Loucy (cell line): ENCODE results near the gene TREML2.

Source experiments
- H2AFZ ChIP-seq: fragments of 200-600 bp; sonication (generic); 2 replicates; pipeline ENCODE4 v1.6.0; 2016; ENCODE audit warnings: antibody characterized with exemption, mild to moderate bottlenecking, low read length, moderate library complexity
- H3F3A ChIP-seq: fragments of 200-600 bp; 2 replicates; pipeline ENCODE4 v1.6.0; 2016; ENCODE audit warnings: antibody characterized with exemption, low read depth, mild to moderate bottlenecking
- H3K27me3 ChIP-seq: fragments of 200-600 bp; sonication (generic); 2 replicates; pipeline ENCODE4 v1.6.1; 2014; ENCODE audit warnings: low read length, mild to moderate bottlenecking; ENCODE audit not compliant: insufficient read depth, poor library complexity, severe bottlenecking
- H3K36me3 ChIP-seq: fragments of 200-600 bp; sonication (generic); 2 replicates; pipeline ENCODE4 v1.6.1; 2016; ENCODE audit warnings: low read length; ENCODE audit not compliant: insufficient read depth
- H3K4me1 ChIP-seq: fragments of 200-600 bp; sonication (generic); 2 replicates; pipeline ENCODE4 v1.5.1; 2014; ENCODE audit warnings: low read length, mild to moderate bottlenecking; ENCODE audit not compliant: insufficient read depth, poor library complexity, severe bottlenecking
- H3K4me2 ChIP-seq: fragments of 200-600 bp; sonication (generic); 2 replicates; pipeline ENCODE4 v1.6.0; 2014; ENCODE audit warnings: antibody characterized with exemption, low read length, low read depth, mild to moderate bottlenecking; ENCODE audit not compliant: poor library complexity, severe bottlenecking
- H3K4me3 ChIP-seq: fragments of 200-600 bp; sonication (generic); 2 replicates; pipeline ENCODE4 v1.5.1; 2014; ENCODE audit warnings: low read length, mild to moderate bottlenecking, mixed read lengths; ENCODE audit not compliant: poor library complexity, severe bottlenecking
- H3K79me2 ChIP-seq: fragments of 200-600 bp; sonication (generic); 2 replicates; pipeline ENCODE4 v1.6.1; 2014; ENCODE audit warnings: low read length; ENCODE audit not compliant: insufficient read depth
- H3K9ac ChIP-seq: fragments of 200-600 bp; sonication (generic); 2 replicates; pipeline ENCODE4 v1.6.0; 2014; ENCODE audit warnings: mild to moderate bottlenecking, low read depth, low read length, moderate library complexity; ENCODE audit not compliant: poor library complexity, severe bottlenecking
- H3K9me2 ChIP-seq: fragments of 200-600 bp; sonication (generic); replicated peaks from 2 replicates; pipeline ENCODE4 v1.6.1; 2016; ENCODE audit warnings: low read depth, low read length, mixed read lengths
- H3K9me3 ChIP-seq: fragments of 200-600 bp; sonication (generic); 2 replicates; pipeline ENCODE4 v1.6.1; 2014; ENCODE audit warnings: mild to moderate bottlenecking, antibody characterized with exemption, low read length, low read depth; ENCODE audit not compliant: insufficient read depth
- H4K20me1 ChIP-seq: fragments of 200-600 bp; sonication (generic); 2 replicates; pipeline ENCODE4 v1.6.0; 2014; ENCODE audit warnings: antibody characterized with exemption, low read length, mild to moderate bottlenecking; ENCODE audit not compliant: insufficient read depth, poor library complexity, severe bottlenecking
- CTCF ChIP-seq: fragments of 200-600 bp; sonication (generic); conservative IDR thresholded peaks from 2 replicates; pipeline ENCODE4 v1.5.1; 2014; ENCODE audit warnings: mild to moderate bottlenecking, antibody characterized with exemption, low read length
- EZH2phosphoT487 ChIP-seq: fragments of 200-600 bp; IDR thresholded peaks from 2 replicates; pipeline ENCODE4 v1.6.1; 2018; ENCODE audit warnings: antibody characterized with exemption, mild to moderate bottlenecking, moderate library complexity, borderline replicate concordance

The TREML2 gene

GRCh38 chr6:41232667-41233066 lies 31.7 kb upstream of the TREML2 start:
- H2AFZ ChIP-seq = no peak overlapping the region
- no peak overlapping the region for H3K4me3 ChIP-seq
- no peak overlapping the region for H3K9ac ChIP-seq
- no peaks in the 10 kb centered on the region for H3K4me1 ChIP-seq
- H3K27me3 ChIP-seq = no peaks in the 10 kb centered on the region
- no peaks in the 10 kb centered on the region for H3K9me2 ChIP-seq
- H3K36me3 ChIP-seq = no peaks in the 10 kb centered on the region
- H3K79me2 ChIP-seq = no peaks in the 10 kb centered on the region
- no peaks in the 10 kb centered on the region for H3K9me3 ChIP-seq
- H3F3A ChIP-seq = no peaks in the 10 kb centered on the region; the same call in 1 of the 2 replicates
- H4K20me1 ChIP-seq = no peaks in the 10 kb centered on the region
- H3K4me2 ChIP-seq = no peak overlapping the region
- TF ChIP-seq EZH2phosphoT487 (no peak), CTCF (no peak)

GRCh38 chr6:41231246-41231645 lies 30.3 kb upstream of the TREML2 start:
- TF ChIP-seq EZH2phosphoT487 (no peak), CTCF (no peak)
- H3K79me2 ChIP-seq = no peaks in the 10 kb centered on the region
- H3F3A ChIP-seq = no peaks in the 10 kb centered on the region; the same call in 1 of the 2 replicates
- no peak overlapping the region for H2AFZ ChIP-seq
- no peak overlapping the region for H3K9ac ChIP-seq
- no peaks in the 10 kb centered on the region for H3K4me1 ChIP-seq
- H3K27me3 ChIP-seq = no peaks in the 10 kb centered on the region
- H3K9me2 ChIP-seq = no peaks in the 10 kb centered on the region
- no peaks in the 10 kb centered on the region for H4K20me1 ChIP-seq
- no peaks in the 10 kb centered on the region for H3K36me3 ChIP-seq
- H3K4me2 ChIP-seq = no peak overlapping the region
- no peaks in the 10 kb centered on the region for H3K9me3 ChIP-seq
- H3K4me3 ChIP-seq = no peak overlapping the region

- Histone ChIP-seq H3K9me3 (no peaks in the 10 kb centered on the region), H3K4me3 (no peak overlapping the region), H3K4me1 (no peaks in the 10 kb centered on the region), H3K36me3 (no peaks in the 10 kb centered on the region), H3K9me2 (no peaks in the 10 kb centered on the region), H2AFZ (no peak overlapping the region), H4K20me1 (no peaks in the 10 kb centered on the region), H3F3A (no peaks in the 10 kb centered on the region), H3K9ac (no peak overlapping the region), H3K79me2 (no peaks in the 10 kb centered on the region), H3K27me3 (no peaks in the 10 kb centered on the region), H3K4me2 (no peak overlapping the region)
- no peak for TF ChIP-seq CTCF
- TF ChIP-seq EZH2phosphoT487 = no peak
Observed at GRCh38 chr6:41229721-41230120, 28.8 kb upstream of the TREML2 start.
